Natural killer cell treated with Interleukin-12 subunit alpha and Interleukin-12 subunit beta and Interleukin-15 and Interleukin-18, amount 100 ng/mL, for 72 hours (primary cell): ENCODE data around the gene CTPS1. TPM values are rescaled to one million over a fixed set of nuclear protein-coding genes. Genes with fewer than 3 reads are reported as not detected.

Source experiments
- ATAC-seq, 2 donors: fragments of 150-1000 bp; cut with Tn5 transposase in 1 of 2; sonication (Bioruptor Pico), chemical (Tn5 transposase) in 1 of 2; 2 replicates each; pipeline ENCODE4 v1.10.0; 2021
- DNase-seq: peaks from one replicate; pipeline ENCODE4 v3.0.0; 2022; ENCODE audit warnings: low spot score
- H3K27ac Mint-ChIP-seq, 2 donors: 1 replicate in 1 of 2; 2 replicates in 1 of 2; pipeline ENCODE4 v1.8.0; 2022; ENCODE audit warnings: mixed read lengths in 2 of 2, mild to moderate bottlenecking in 1 of 2, moderate library complexity in 1 of 2
- H3K27me3 Mint-ChIP-seq, 2 donors: 1 replicate in 1 of 2; 2 replicates in 1 of 2; pipeline ENCODE4 v1.8.0; 2022; ENCODE audit warnings: mixed read lengths in 2 of 2
- H3K36me3 Mint-ChIP-seq: one replicate; pipeline ENCODE4 v1.8.0; 2022; ENCODE audit warnings: mixed read lengths
- H3K4me1 Mint-ChIP-seq, 2 donors: 1 replicate in 1 of 2; 2 replicates in 1 of 2; pipeline ENCODE4 v1.8.0; 2022; ENCODE audit warnings: low read depth in 2 of 2, mixed read lengths in 2 of 2, mild to moderate bottlenecking in 1 of 2
- H3K4me3 Mint-ChIP-seq: one replicate; pipeline ENCODE4 v1.8.0; 2022; ENCODE audit warnings: mixed read lengths
- H3K9me3 Mint-ChIP-seq: 2 replicates; pipeline ENCODE4 v1.8.0; 2022; ENCODE audit warnings: mixed read lengths
- total RNA-seq, 2 donors: library from RNA; stranded (reverse); gene quantifications; one replicate each; pipeline ENCODE4 v1.2.3, GENCODE V29; 2022

The CTPS1 gene
- total RNA-seq, 2 donors from 2014 or later: 83.1 to 152 TPM

GRCh38 chr1:40989066-40989465, 9.6 kb downstream of the CTPS1 start:
- ATAC-seq (no peak), DNase-seq (no peak)
- Mint-ChIP-seq H3K36me3 (peaks cover 56% of the 10 kb centered on the region), H3K4me1 (peaks cover 6% of the 10 kb centered on the region in 2 donors), H3K27me3 (no peaks in the 10 kb centered on the region), H3K9me3 (no peaks in the 10 kb centered on the region), H3K27ac (no peak overlapping the region), H3K4me3 (no peak overlapping the region)

GRCh38 chr1:40997096-40997495, 17.6 kb downstream of the CTPS1 start:
- H3K27me3 Mint-ChIP-seq: no peaks in the 10 kb centered on the region
- H3K27ac Mint-ChIP-seq: no peak overlapping the region
- no peak overlapping the region for H3K4me3 Mint-ChIP-seq
- H3K9me3 Mint-ChIP-seq: no peaks in the 10 kb centered on the region
- peaks cover 50% of the 10 kb centered on the region for H3K36me3 Mint-ChIP-seq
- ATAC-seq: no peak
- no peak for DNase-seq
- peaks cover 0 to 5% of the 10 kb centered on the region in 2 donors for H3K4me1 Mint-ChIP-seq

GRCh38 chr1:40998668-40999067, 19.2 kb downstream of the CTPS1 start:
- H3K27ac Mint-ChIP-seq: no peak overlapping the region
- ATAC-seq: no peak
- peaks cover 12 to 15% of the 10 kb centered on the region in 2 donors for H3K4me1 Mint-ChIP-seq
- no peak overlapping the region for H3K4me3 Mint-ChIP-seq
- peaks cover 47% of the 10 kb centered on the region for H3K36me3 Mint-ChIP-seq
- no peak for DNase-seq
- H3K27me3 Mint-ChIP-seq: no peaks in the 10 kb centered on the region
- no peaks in the 10 kb centered on the region for H3K9me3 Mint-ChIP-seq

- Mint-ChIP-seq H3K9me3 (no peaks in the 10 kb centered on the region), H3K36me3 (peaks cover 28% of the 10 kb centered on the region), H3K27me3 (no peaks in the 10 kb centered on the region), H3K4me3 (no peak overlapping the region), H3K4me1 (peaks cover 15 to 21% of the 10 kb centered on the region in 2 donors), H3K27ac (peak overlapping the region in 1 of 2 donors; percentile 14)
- DNase-seq: no peak
- ATAC-seq: no peak
These were observed 23.7 kb downstream of the CTPS1 start for GRCh38 chr1:41003127-41003639.

GRCh38 chr1:41003640-41004220, 24.2 kb downstream of the CTPS1 start:
- no peaks in the 10 kb centered on the region for H3K27me3 Mint-ChIP-seq
- peak overlapping the region in 1 of 2 donors; percentile 14 for H3K27ac Mint-ChIP-seq
- H3K4me3 Mint-ChIP-seq: peak overlapping the region; percentile 15
- ATAC-seq: peak; percentile 87 to 99
- H3K4me1 Mint-ChIP-seq: peaks cover 15 to 21% of the 10 kb centered on the region in 2 donors
- peaks cover 29% of the 10 kb centered on the region for H3K36me3 Mint-ChIP-seq
- DNase-seq: peak; percentile 64
- no peaks in the 10 kb centered on the region for H3K9me3 Mint-ChIP-seq

GRCh38 chr1:41005876-41006275, 26.4 kb downstream of the CTPS1 start:
- no peaks in the 10 kb centered on the region for H3K9me3 Mint-ChIP-seq
- H3K36me3 Mint-ChIP-seq: peaks cover 24% of the 10 kb centered on the region
- ATAC-seq (no peak), DNase-seq (no peak)
- H3K27ac Mint-ChIP-seq: no peak overlapping the region
- peaks cover 15 to 19% of the 10 kb centered on the region in 2 donors for H3K4me1 Mint-ChIP-seq
- no peak overlapping the region for H3K4me3 Mint-ChIP-seq
- no peaks in the 10 kb centered on the region for H3K27me3 Mint-ChIP-seq

GRCh38 chr1:41006942-41007865, 27.7 kb downstream of the CTPS1 start:
- no peak overlapping the region for H3K27ac Mint-ChIP-seq

GRCh38 chr1:41009466-41009865, 30.0 kb downstream of the CTPS1 start:
- no peak overlapping the region for H3K4me3 Mint-ChIP-seq
- H3K9me3 Mint-ChIP-seq: no peaks in the 10 kb centered on the region
- ATAC-seq: no peak
- peaks cover 33% of the 10 kb centered on the region for H3K36me3 Mint-ChIP-seq
- no peak overlapping the region for H3K27ac Mint-ChIP-seq
- DNase-seq: no peak
- peaks cover 0 to 4% of the 10 kb centered on the region in 2 donors for H3K4me1 Mint-ChIP-seq
- no peaks in the 10 kb centered on the region for H3K27me3 Mint-ChIP-seq

More at GRCh38 chr1:41006942-41007865, 27.7 kb downstream of the CTPS1 start:
- Mint-ChIP-seq H3K36me3 (peaks cover 30% of the 10 kb centered on the region), H3K4me1 (peaks cover 15 to 16% of the 10 kb centered on the region in 2 donors), H3K27me3 (no peaks in the 10 kb centered on the region), H3K9me3 (no peaks in the 10 kb centered on the region), H3K4me3 (no peak overlapping the region)
- no peak for ATAC-seq
- DNase-seq: no peak

GRCh38 chr1:41010345-41010744, 30.8 kb downstream of the CTPS1 start:
- peaks cover 0 to 8% of the 10 kb centered on the region in 2 donors for H3K4me1 Mint-ChIP-seq

GRCh38 chr1:41013024-41013423, 33.5 kb downstream of the CTPS1 start:
- H3K27me3 Mint-ChIP-seq: no peaks in the 10 kb centered on the region

More at GRCh38 chr1:41010345-41010744, 30.8 kb downstream of the CTPS1 start:
- Mint-ChIP-seq H3K36me3 (peaks cover 33% of the 10 kb centered on the region), H3K27ac (no peak overlapping the region), H3K27me3 (no peaks in the 10 kb centered on the region), H3K4me3 (no peak overlapping the region), H3K9me3 (no peaks in the 10 kb centered on the region)
- no peak for ATAC-seq
- DNase-seq: no peak

GRCh38 chr1:41013796-41014195, 34.3 kb downstream of the CTPS1 start:
- peaks cover 0 to 5% of the 10 kb centered on the region in 2 donors for H3K4me1 Mint-ChIP-seq
- H3K4me3 Mint-ChIP-seq: no peak overlapping the region
- peaks cover 33% of the 10 kb centered on the region for H3K36me3 Mint-ChIP-seq
- H3K27me3 Mint-ChIP-seq: no peaks in the 10 kb centered on the region
- no peak overlapping the region for H3K27ac Mint-ChIP-seq
- no peaks in the 10 kb centered on the region for H3K9me3 Mint-ChIP-seq
- ATAC-seq: no peak
- no peak for DNase-seq

More at GRCh38 chr1:41013024-41013423, 33.5 kb downstream of the CTPS1 start:
- Mint-ChIP-seq H3K4me1 (peaks cover 0 to 5% of the 10 kb centered on the region in 2 donors), H3K36me3 (peaks cover 38% of the 10 kb centered on the region), H3K9me3 (no peaks in the 10 kb centered on the region), H3K27ac (no peak overlapping the region), H3K4me3 (no peak overlapping the region)
- ATAC-seq (no peak), DNase-seq (no peak)

- H3K36me3 Mint-ChIP-seq: peaks cover 25% of the 10 kb centered on the region
- no peaks in the 10 kb centered on the region for H3K27me3 Mint-ChIP-seq
- ATAC-seq (no peak), DNase-seq (no peak)
- peak overlapping the region in 1 of 2 donors; percentile 41 for H3K27ac Mint-ChIP-seq
- peaks cover 0 to 7% of the 10 kb centered on the region in 2 donors for H3K4me1 Mint-ChIP-seq
- no peak overlapping the region for H3K4me3 Mint-ChIP-seq
- no peaks in the 10 kb centered on the region for H3K9me3 Mint-ChIP-seq
These were observed 35.4 kb downstream of the CTPS1 start for GRCh38 chr1:41014871-41015270.

- no peak overlapping the region for H3K27ac Mint-ChIP-seq
- no peaks in the 10 kb centered on the region for H3K27me3 Mint-ChIP-seq
- H3K9me3 Mint-ChIP-seq: no peaks in the 10 kb centered on the region
- ATAC-seq (no peak), DNase-seq (no peak)
- no peak overlapping the region for H3K4me3 Mint-ChIP-seq
- peaks cover 0 to 7% of the 10 kb centered on the region in 2 donors for H3K4me1 Mint-ChIP-seq
- peaks cover 20% of the 10 kb centered on the region for H3K36me3 Mint-ChIP-seq
These were observed 35.9 kb downstream of the CTPS1 start for GRCh38 chr1:41015281-41015896.
